ENCODE data around the gene ARID3B. TPM values are rescaled to one million over a fixed set of nuclear protein-coding genes. Genes with fewer than 3 reads are reported as not detected.

Gene ARID3B
- total RNA-seq, 3 donors from 2014 or later = 10.3 to 14.5 (median 11.5) TPM

- Histone ChIP-seq H3K36me3 (ENCODE audit: low read depth) (no peaks in the 10 kb centered on the region), H3K9me3 (no peaks in the 10 kb centered on the region), H3K4me1 (ENCODE audit: low read depth) (no peaks in the 10 kb centered on the region), H3K4me3 (no peak overlapping the region)
- TF ChIP-seq CTCF (IDR thresholded peaks at IDR 0.05) = no peak
- intact Hi-C loops (cut with DNase I, micrococcal nuclease) = no loop called here
- no peak for ATAC-seq
- DNase-seq = no peak
Observed at GRCh38 chr15:74609938-74610301, 68.9 kb downstream of the ARID3B start.

GRCh38 chr15:74610302-74610951 is 69.4 kb downstream of the ARID3B start:
- no peak for DNase-seq
- Histone ChIP-seq H3K36me3 (ENCODE audit: low read depth) (no peaks in the 10 kb centered on the region), H3K9me3 (no peaks in the 10 kb centered on the region), H3K4me1 (ENCODE audit: low read depth) (no peaks in the 10 kb centered on the region), H3K4me3 (no peak overlapping the region)
- no peak for ATAC-seq
- no peak for TF ChIP-seq CTCF (IDR thresholded peaks at IDR 0.05)
- intact Hi-C loops (cut with DNase I, micrococcal nuclease) = no loop called here

DNA sequence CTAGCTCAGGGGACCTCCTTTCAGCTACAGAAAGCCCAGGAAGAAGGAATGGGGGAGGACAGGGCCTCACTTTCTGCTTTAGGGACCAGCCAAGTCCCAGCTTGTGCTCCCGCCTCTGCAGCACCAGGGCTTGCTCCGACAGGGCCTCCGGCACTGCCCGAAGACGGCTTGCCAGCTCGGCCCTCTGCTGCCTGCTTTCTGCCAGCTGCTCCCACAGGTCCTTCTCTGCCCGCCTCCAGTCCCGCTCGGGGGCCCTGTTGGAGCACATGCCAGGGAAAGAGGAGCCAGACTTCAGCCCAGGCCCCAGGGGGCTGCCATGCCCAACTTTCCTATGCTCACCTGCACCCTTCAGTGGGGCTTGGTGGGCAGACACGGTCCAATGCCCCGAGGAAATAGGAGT is 70.3 kb downstream of the ARID3B start:
- no peak for DNase-seq
- Histone ChIP-seq H3K4me3 (no peak overlapping the region), H3K36me3 (ENCODE audit: low read depth) (no peaks in the 10 kb centered on the region), H3K9me3 (no peaks in the 10 kb centered on the region), H3K4me1 (ENCODE audit: low read depth) (no peaks in the 10 kb centered on the region)
- no peak for TF ChIP-seq CTCF (IDR thresholded peaks at IDR 0.05)
- intact Hi-C loops (cut with DNase I, micrococcal nuclease) = no loop called here
- ATAC-seq = no peak

DNA sequence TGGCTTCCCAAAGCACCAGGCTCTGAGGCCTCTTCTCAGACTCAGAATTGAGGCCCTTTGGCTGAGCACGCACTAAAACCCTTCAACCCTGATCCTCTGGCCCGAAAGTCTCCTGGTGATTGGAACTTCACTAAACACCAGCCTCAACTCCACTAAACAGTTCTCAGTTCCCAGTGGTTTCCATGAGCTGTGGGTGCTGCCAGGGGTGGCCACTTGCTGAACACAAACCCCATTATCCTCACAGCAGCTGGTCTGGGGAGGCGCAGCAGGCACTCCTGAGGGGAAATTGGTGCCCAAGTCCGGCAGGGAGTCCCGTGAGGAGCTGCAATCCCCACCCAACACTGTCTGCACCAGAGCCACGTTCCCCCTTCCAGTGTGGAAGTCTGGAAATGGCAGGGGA is 70.8 kb downstream of the ARID3B start:
- no peak for TF ChIP-seq CTCF (IDR thresholded peaks at IDR 0.05)
- intact Hi-C loops (cut with DNase I, micrococcal nuclease) = no loop called here
- Histone ChIP-seq H3K4me3 (no peak overlapping the region), H3K36me3 (ENCODE audit: low read depth) (no peaks in the 10 kb centered on the region), H3K4me1 (ENCODE audit: low read depth) (peaks cover 3% of the 10 kb centered on the region), H3K9me3 (no peaks in the 10 kb centered on the region)
- no peak for DNase-seq
- no peak for ATAC-seq

DNA sequence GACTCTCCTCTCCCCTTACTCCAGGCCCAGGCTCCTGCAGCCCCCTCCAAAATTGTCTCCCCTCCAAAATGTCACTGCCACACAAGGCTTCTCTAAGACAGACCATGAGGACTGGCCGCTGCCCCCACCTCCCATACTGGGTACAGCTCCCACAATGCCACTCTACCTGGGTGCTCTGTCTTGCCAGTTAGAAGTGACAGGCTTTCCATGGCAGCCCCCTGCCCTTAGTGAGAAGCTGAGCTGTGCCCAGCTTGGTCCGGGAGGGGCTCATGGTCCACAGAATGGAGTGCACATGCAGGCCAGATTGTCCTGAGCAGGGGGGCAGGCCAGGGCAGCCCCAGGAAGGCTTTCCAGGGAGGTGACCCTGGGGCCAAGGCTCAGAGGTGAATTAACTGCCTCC is 71.7 kb downstream of the ARID3B start:
- no peak for DNase-seq
- intact Hi-C loops (cut with DNase I, micrococcal nuclease) = no loop called here
- no peak for ATAC-seq
- H3K4me3 ChIP-seq = no peak overlapping the region
- no peak for TF ChIP-seq CTCF (IDR thresholded peaks at IDR 0.05)
- no peaks in the 10 kb centered on the region for H3K36me3 ChIP-seq (ENCODE audit: low read depth)
- peaks cover 11% of the 10 kb centered on the region for H3K4me1 ChIP-seq (ENCODE audit: low read depth)
- no peaks in the 10 kb centered on the region for H3K9me3 ChIP-seq

Data from mucosa of descending colon (tissue), 3 donors.